ENCODE data around the gene MAP2K2.

The MAP2K2 gene

GRCh38 chr19:4081441-4082129, 42.3 kb downstream of the MAP2K2 start:
- Histone ChIP-seq H3K9me3 (ENCODE audit: control insufficient read depth, low read length) (no peaks in the 10 kb centered on the region), H3K27me3 (ENCODE audit: control insufficient read depth, insufficient read depth, low read length) (no peaks in the 10 kb centered on the region), H3K4me1 (ENCODE audit: control insufficient read depth, insufficient read depth, low read length) (peaks cover 40% of the 10 kb centered on the region), H3K36me3 (ENCODE audit: control insufficient read depth, insufficient read depth, low read length) (no peaks in the 10 kb centered on the region), H3K4me3 (ENCODE audit: low read length) (no peak overlapping the region), H3K9ac (ENCODE audit: low read length) (no peak overlapping the region)

GRCh38 chr19:4080473-4080872, 43.4 kb downstream of the MAP2K2 start:
- Histone ChIP-seq H3K4me1 (ENCODE audit: control insufficient read depth, insufficient read depth, low read length) (peaks cover 34% of the 10 kb centered on the region), H3K9ac (ENCODE audit: low read length) (no peak overlapping the region)

GRCh38 chr19:4077800-4078684, 45.9 kb downstream of the MAP2K2 start:
- H3K4me3 ChIP-seq (ENCODE audit: low read length), result no peak overlapping the region
- H3K36me3 ChIP-seq (ENCODE audit: control insufficient read depth, insufficient read depth, low read length), result no peaks in the 10 kb centered on the region
- H3K9ac ChIP-seq (ENCODE audit: low read length), result peak overlapping the region; percentile 69
- no peaks in the 10 kb centered on the region for H3K27me3 ChIP-seq (ENCODE audit: control insufficient read depth, insufficient read depth, low read length)
- H3K9me3 ChIP-seq (ENCODE audit: control insufficient read depth, low read length), result no peaks in the 10 kb centered on the region
- H3K4me1 ChIP-seq (ENCODE audit: control insufficient read depth, insufficient read depth, low read length), result peaks cover 18% of the 10 kb centered on the region

More at GRCh38 chr19:4080473-4080872, 43.4 kb downstream of the MAP2K2 start:
- no peaks in the 10 kb centered on the region for H3K27me3 ChIP-seq (ENCODE audit: control insufficient read depth, insufficient read depth, low read length)
- no peaks in the 10 kb centered on the region for H3K36me3 ChIP-seq (ENCODE audit: control insufficient read depth, insufficient read depth, low read length)
- H3K9me3 ChIP-seq (ENCODE audit: control insufficient read depth, low read length), result no peaks in the 10 kb centered on the region
- no peak overlapping the region for H3K4me3 ChIP-seq (ENCODE audit: low read length)

- H3K9me3 ChIP-seq (ENCODE audit: control insufficient read depth, low read length), result no peaks in the 10 kb centered on the region
- H3K4me3 ChIP-seq (ENCODE audit: low read length), result no peak overlapping the region
- H3K4me1 ChIP-seq (ENCODE audit: control insufficient read depth, insufficient read depth, low read length), result peaks cover 18% of the 10 kb centered on the region
- H3K9ac ChIP-seq (ENCODE audit: low read length), result peak overlapping the region; percentile 69
- no peaks in the 10 kb centered on the region for H3K36me3 ChIP-seq (ENCODE audit: control insufficient read depth, insufficient read depth, low read length)
- no peaks in the 10 kb centered on the region for H3K27me3 ChIP-seq (ENCODE audit: control insufficient read depth, insufficient read depth, low read length)
Observed at GRCh38 chr19:4077007-4077374, 46.9 kb downstream of the MAP2K2 start.

GRCh38 chr19:4075373-4075772, 48.5 kb downstream of the MAP2K2 start:
- Histone ChIP-seq H3K9me3 (ENCODE audit: control insufficient read depth, low read length) (no peaks in the 10 kb centered on the region), H3K27me3 (ENCODE audit: control insufficient read depth, insufficient read depth, low read length) (no peaks in the 10 kb centered on the region), H3K36me3 (ENCODE audit: control insufficient read depth, insufficient read depth, low read length) (no peaks in the 10 kb centered on the region), H3K4me3 (ENCODE audit: low read length) (no peak overlapping the region), H3K9ac (ENCODE audit: low read length) (no peak overlapping the region), H3K4me1 (ENCODE audit: control insufficient read depth, insufficient read depth, low read length) (peaks cover 18% of the 10 kb centered on the region)

GRCh38 chr19:4071610-4072009, 52.3 kb downstream of the MAP2K2 start:
- Histone ChIP-seq H3K36me3 (ENCODE audit: control insufficient read depth, insufficient read depth, low read length) (no peaks in the 10 kb centered on the region), H3K9me3 (ENCODE audit: control insufficient read depth, low read length) (no peaks in the 10 kb centered on the region), H3K9ac (ENCODE audit: low read length) (no peak overlapping the region), H3K4me1 (ENCODE audit: control insufficient read depth, insufficient read depth, low read length) (peaks cover 9% of the 10 kb centered on the region), H3K27me3 (ENCODE audit: control insufficient read depth, insufficient read depth, low read length) (no peaks in the 10 kb centered on the region), H3K4me3 (ENCODE audit: low read length) (no peak overlapping the region)

- peaks cover 9% of the 10 kb centered on the region for H3K4me1 ChIP-seq (ENCODE audit: control insufficient read depth, insufficient read depth, low read length)
- H3K36me3 ChIP-seq (ENCODE audit: control insufficient read depth, insufficient read depth, low read length), result no peaks in the 10 kb centered on the region
- no peak overlapping the region for H3K4me3 ChIP-seq (ENCODE audit: low read length)
- H3K9me3 ChIP-seq (ENCODE audit: control insufficient read depth, low read length), result no peaks in the 10 kb centered on the region
- no peak overlapping the region for H3K9ac ChIP-seq (ENCODE audit: low read length)
- no peaks in the 10 kb centered on the region for H3K27me3 ChIP-seq (ENCODE audit: control insufficient read depth, insufficient read depth, low read length)
Observed at GRCh38 chr19:4069331-4069959, 54.5 kb downstream of the MAP2K2 start.

- H3K9ac ChIP-seq (ENCODE audit: low read length), result peak overlapping the region; percentile 84
- H3K4me1 ChIP-seq (ENCODE audit: control insufficient read depth, insufficient read depth, low read length), result peaks cover 16% of the 10 kb centered on the region
- H3K4me3 ChIP-seq (ENCODE audit: low read length), result no peak overlapping the region
- no peaks in the 10 kb centered on the region for H3K9me3 ChIP-seq (ENCODE audit: control insufficient read depth, low read length)
- H3K36me3 ChIP-seq (ENCODE audit: control insufficient read depth, insufficient read depth, low read length), result no peaks in the 10 kb centered on the region
- H3K27me3 ChIP-seq (ENCODE audit: control insufficient read depth, insufficient read depth, low read length), result no peaks in the 10 kb centered on the region
Observed at GRCh38 chr19:4068047-4068966, 55.6 kb downstream of the MAP2K2 start.

- H3K9ac ChIP-seq (ENCODE audit: low read length), result peak overlapping the region; percentile 84
- H3K4me1 ChIP-seq (ENCODE audit: control insufficient read depth, insufficient read depth, low read length), result peaks cover 24% of the 10 kb centered on the region
Observed at GRCh38 chr19:4067396-4068046, 56.4 kb downstream of the MAP2K2 start.

GRCh38 chr19:4066682-4067395, 57.1 kb downstream of the MAP2K2 start, which contains the start of gene ZBTB7A:
Gene ZBTB7A, minus strand, starts transcription at chr19:4066899. Its CDS starts 11,667 bp downstream, at chr19:4055232.
- Histone ChIP-seq H3K9ac (ENCODE audit: low read length) (peak within 1 kb of the TSS; percentile 84), H3K4me3 (ENCODE audit: low read length) (peak within 1 kb of the TSS; percentile 36), H3K4me1 (ENCODE audit: control insufficient read depth, insufficient read depth, low read length) (peaks cover 31% of the 10 kb centered on the region), H3K27me3 (ENCODE audit: control insufficient read depth, insufficient read depth, low read length) (no peaks in the 10 kb centered on the region), H3K9me3 (ENCODE audit: control insufficient read depth, low read length) (no peaks in the 10 kb centered on the region), H3K36me3 (ENCODE audit: control insufficient read depth, insufficient read depth, low read length) (no peaks in the 10 kb centered on the region)

More at GRCh38 chr19:4067396-4068046, 56.4 kb downstream of the MAP2K2 start:
- H3K36me3 ChIP-seq (ENCODE audit: control insufficient read depth, insufficient read depth, low read length), result no peaks in the 10 kb centered on the region
- no peaks in the 10 kb centered on the region for H3K27me3 ChIP-seq (ENCODE audit: control insufficient read depth, insufficient read depth, low read length)
- H3K4me3 ChIP-seq (ENCODE audit: low read length), result peak overlapping the region; percentile 36
- no peaks in the 10 kb centered on the region for H3K9me3 ChIP-seq (ENCODE audit: control insufficient read depth, low read length)
